ENCODE measurements around the gene TDRD5. TPM values are rescaled to one million over a fixed set of nuclear protein-coding genes. Genes with fewer than 3 reads are reported as not detected.

The TDRD5 gene
- total RNA-seq: not detected

GRCh38 chr1:179591592-179592580 is at the start of gene TDRD5:
TDRD5 (plus strand) TSS chr1:179591832; CDS start chr1:179592616, 784 bp downstream.
- Mint-ChIP-seq H3K4me3 (no peak within 1 kb of the TSS), H3K27me3 (peaks cover 37% of the 10 kb centered on the region), H3K27ac (no peak within 1 kb of the TSS), H3K36me3 (ENCODE audit: low read depth) (no peaks in the 10 kb centered on the region), H3K4me1 (no peaks in the 10 kb centered on the region), H3K9me3 (no peaks in the 10 kb centered on the region)
- no peak for ATAC-seq (replicated peaks)

GRCh38 chr1:179545321-179545720 is 46.3 kb upstream of the TDRD5 start:
- no peak overlapping the region for H3K27ac Mint-ChIP-seq
- H3K27me3 Mint-ChIP-seq: peaks cover 16% of the 10 kb centered on the region
- no peaks in the 10 kb centered on the region for H3K36me3 Mint-ChIP-seq (ENCODE audit: low read depth)
- H3K4me3 Mint-ChIP-seq: no peak overlapping the region
- no peak for ATAC-seq (replicated peaks)
- H3K4me1 Mint-ChIP-seq: no peaks in the 10 kb centered on the region
- no peaks in the 10 kb centered on the region for H3K9me3 Mint-ChIP-seq

- H3K4me1 Mint-ChIP-seq: no peaks in the 10 kb centered on the region
- H3K4me3 Mint-ChIP-seq: no peak overlapping the region
- peaks cover 12% of the 10 kb centered on the region for H3K27me3 Mint-ChIP-seq
- ATAC-seq (replicated peaks): no peak
- no peak overlapping the region for H3K27ac Mint-ChIP-seq
- no peaks in the 10 kb centered on the region for H3K36me3 Mint-ChIP-seq (ENCODE audit: low read depth)
- H3K9me3 Mint-ChIP-seq: no peaks in the 10 kb centered on the region
These were observed 44.6 kb upstream of the TDRD5 start for GRCh38 chr1:179547021-179547535.

- no peak for ATAC-seq (replicated peaks)
These were observed 42.8 kb upstream of the TDRD5 start for GRCh38 chr1:179548666-179549367.

GRCh38 chr1:179549368-179549700 is 42.3 kb upstream of the TDRD5 start:
- H3K27ac Mint-ChIP-seq: no peak overlapping the region
- H3K4me3 Mint-ChIP-seq: no peak overlapping the region
- H3K36me3 Mint-ChIP-seq (ENCODE audit: low read depth): no peaks in the 10 kb centered on the region
- H3K4me1 Mint-ChIP-seq: no peaks in the 10 kb centered on the region
- no peaks in the 10 kb centered on the region for H3K9me3 Mint-ChIP-seq
- ATAC-seq (replicated peaks): no peak
- H3K27me3 Mint-ChIP-seq: peaks cover 6% of the 10 kb centered on the region

More at GRCh38 chr1:179548666-179549367, 42.8 kb upstream of the TDRD5 start:
- H3K4me3 Mint-ChIP-seq: no peak overlapping the region
- H3K4me1 Mint-ChIP-seq: no peaks in the 10 kb centered on the region
- H3K27me3 Mint-ChIP-seq: peaks cover 6% of the 10 kb centered on the region
- no peak overlapping the region for H3K27ac Mint-ChIP-seq
- no peaks in the 10 kb centered on the region for H3K36me3 Mint-ChIP-seq (ENCODE audit: low read depth)
- no peaks in the 10 kb centered on the region for H3K9me3 Mint-ChIP-seq

- Mint-ChIP-seq H3K9me3 (no peaks in the 10 kb centered on the region), H3K4me3 (no peak overlapping the region), H3K27me3 (peaks cover 9% of the 10 kb centered on the region), H3K4me1 (no peaks in the 10 kb centered on the region), H3K27ac (no peak overlapping the region), H3K36me3 (ENCODE audit: low read depth) (no peaks in the 10 kb centered on the region)
- ATAC-seq (replicated peaks): no peak
These were observed 40.6 kb upstream of the TDRD5 start for GRCh38 chr1:179550746-179551682.

- Mint-ChIP-seq H3K27me3 (peaks cover 8% of the 10 kb centered on the region), H3K36me3 (ENCODE audit: low read depth) (no peaks in the 10 kb centered on the region), H3K27ac (no peak overlapping the region), H3K9me3 (no peaks in the 10 kb centered on the region), H3K4me1 (no peaks in the 10 kb centered on the region), H3K4me3 (no peak overlapping the region)
- ATAC-seq (replicated peaks): no peak
These were observed 37.2 kb upstream of the TDRD5 start for GRCh38 chr1:179554427-179554826.

GRCh38 chr1:179558078-179558477 is 33.6 kb upstream of the TDRD5 start:
- no peak for ATAC-seq (replicated peaks)
- Mint-ChIP-seq H3K4me3 (no peak overlapping the region), H3K27me3 (peaks cover 13% of the 10 kb centered on the region), H3K4me1 (no peaks in the 10 kb centered on the region), H3K27ac (no peak overlapping the region), H3K36me3 (ENCODE audit: low read depth) (no peaks in the 10 kb centered on the region), H3K9me3 (no peaks in the 10 kb centered on the region)

- no peak within 1 kb of the TSS for H3K27ac Mint-ChIP-seq
- H3K27me3 Mint-ChIP-seq: peaks cover 51% of the 10 kb centered on the region
- ATAC-seq (replicated peaks): no peak
These were observed 15.9 kb upstream of the TDRD5 start, which contains the start of gene NPHS2 for GRCh38 chr1:179575497-179576314. NPHS2 (minus strand) TSS chr1:179575948; CDS start chr1:179575864, 84 bp downstream.

GRCh38 chr1:179576509-179576908 is 15.1 kb upstream of the TDRD5 start:
- H3K4me3 Mint-ChIP-seq: no peak overlapping the region
- H3K27ac Mint-ChIP-seq: no peak overlapping the region
- peaks cover 4% of the 10 kb centered on the region for H3K9me3 Mint-ChIP-seq
- H3K36me3 Mint-ChIP-seq (ENCODE audit: low read depth): no peaks in the 10 kb centered on the region
- H3K4me1 Mint-ChIP-seq: peaks cover 6% of the 10 kb centered on the region
- no peak for ATAC-seq (replicated peaks)
- H3K27me3 Mint-ChIP-seq: peaks cover 51% of the 10 kb centered on the region

More at GRCh38 chr1:179575497-179576314, 15.9 kb upstream of the TDRD5 start, which contains the start of gene NPHS2:
- Mint-ChIP-seq H3K9me3 (peaks cover 4% of the 10 kb centered on the region), H3K4me1 (peaks cover 6% of the 10 kb centered on the region), H3K36me3 (ENCODE audit: low read depth) (no peaks in the 10 kb centered on the region), H3K4me3 (no peak within 1 kb of the TSS)

- ATAC-seq (replicated peaks): no peak
- H3K4me1 Mint-ChIP-seq: no peaks in the 10 kb centered on the region
- H3K9me3 Mint-ChIP-seq: no peaks in the 10 kb centered on the region
- peaks cover 57% of the 10 kb centered on the region for H3K27me3 Mint-ChIP-seq
- no peak overlapping the region for H3K4me3 Mint-ChIP-seq
- no peak overlapping the region for H3K27ac Mint-ChIP-seq
- no peaks in the 10 kb centered on the region for H3K36me3 Mint-ChIP-seq (ENCODE audit: low read depth)
These were observed 7.8 kb upstream of the TDRD5 start for GRCh38 chr1:179583771-179584320.

- no peak overlapping the region for H3K4me3 Mint-ChIP-seq
- H3K9me3 Mint-ChIP-seq: no peaks in the 10 kb centered on the region
- no peak for ATAC-seq (replicated peaks)
- H3K27ac Mint-ChIP-seq: no peak overlapping the region
- no peaks in the 10 kb centered on the region for H3K4me1 Mint-ChIP-seq
- no peaks in the 10 kb centered on the region for H3K36me3 Mint-ChIP-seq (ENCODE audit: low read depth)
- H3K27me3 Mint-ChIP-seq: peaks cover 54% of the 10 kb centered on the region
These were observed 5.4 kb upstream of the TDRD5 start for GRCh38 chr1:179586107-179586823.

All from activated T-helper 17 cell treated with anti-CD3 and anti-CD28 coated beads, Interleukin-2, amount 50 U/mL, for 72 hours (primary cell).